Skeletal muscle satellite cell (primary cell): Measurements from ENCODE around the gene XPO6.

ENCODE experiments used
- H3K27me3 ChIP-seq: 2 replicates; pipeline ENCODE4 v1.7.0; 2013; ENCODE audit warnings: low read length; ENCODE audit not compliant: control insufficient read depth, insufficient read depth
- H3K36me3 ChIP-seq: 2 replicates; pipeline ENCODE4 v1.7.0; 2013; ENCODE audit warnings: mild to moderate bottlenecking, control low read depth, low read length; ENCODE audit not compliant: insufficient read depth
- H3K4me1 ChIP-seq: 2 replicates; pipeline ENCODE4 v1.7.0; 2013; ENCODE audit warnings: low read length; ENCODE audit not compliant: control insufficient read depth, insufficient read depth
- H3K4me2 ChIP-seq: 2 replicates; pipeline ENCODE4 v1.7.0; 2013; ENCODE audit warnings: mild to moderate bottlenecking, low read length
- H3K4me3 ChIP-seq: 2 replicates; pipeline ENCODE4 v1.7.0; 2013; ENCODE audit warnings: low read length
- H3K9ac ChIP-seq: 2 replicates; pipeline ENCODE4 v1.7.0; 2013; ENCODE audit warnings: mild to moderate bottlenecking, low read depth, low read length, moderate library complexity
- H3K9me3 ChIP-seq: replicated peaks from 2 replicates; pipeline ENCODE4 v1.7.0; 2013; ENCODE audit warnings: mild to moderate bottlenecking, control low read depth, low read length

Gene XPO6

DNA sequence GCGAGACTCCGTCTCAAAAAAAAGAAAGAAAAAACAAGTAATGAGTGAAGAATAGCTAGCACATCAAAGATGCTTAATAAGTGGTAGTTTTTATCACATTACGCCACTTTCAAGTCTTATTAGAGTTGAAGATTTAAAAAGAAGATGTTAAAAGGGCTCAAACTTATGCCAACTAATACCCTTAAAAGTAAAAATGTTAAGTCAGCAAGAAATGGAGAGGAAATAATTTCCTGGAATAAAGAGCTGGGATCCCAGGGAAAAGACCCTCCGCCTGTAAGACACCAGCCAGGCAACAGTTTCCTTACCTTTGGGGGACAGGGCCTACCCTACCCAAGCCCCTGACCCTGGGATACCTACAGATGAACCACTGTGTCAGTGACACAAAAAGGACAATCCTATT, 3.6 kb downstream of the XPO6 start:
- no peaks in the 10 kb centered on the region for H3K27me3 ChIP-seq
- peaks cover 24% of the 10 kb centered on the region for H3K4me1 ChIP-seq
- H3K9ac ChIP-seq, result no peak overlapping the region
- H3K4me2 ChIP-seq, result peak overlapping the region; percentile 58
- no peaks in the 10 kb centered on the region for H3K9me3 ChIP-seq
- no peak overlapping the region for H3K4me3 ChIP-seq
- peaks cover 54% of the 10 kb centered on the region for H3K36me3 ChIP-seq

DNA sequence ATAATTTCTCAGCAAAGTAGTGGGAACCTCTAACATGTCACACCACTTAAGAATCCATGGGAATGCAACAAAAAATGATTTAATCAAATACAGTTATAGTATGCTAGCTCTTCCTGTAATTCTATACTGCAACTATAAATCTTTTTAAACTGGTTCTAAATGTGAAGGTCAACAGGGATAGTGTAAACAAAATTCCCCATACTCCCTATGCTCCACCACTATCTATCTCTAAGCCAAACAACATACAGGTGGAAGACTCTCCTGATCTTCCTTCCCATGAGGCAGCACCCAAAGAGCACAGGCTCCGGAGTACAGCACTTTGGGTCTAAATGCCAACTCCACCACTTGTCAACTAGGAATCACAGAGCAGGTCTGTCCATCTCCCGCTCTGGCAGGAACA, 4.4 kb downstream of the XPO6 start:
- Histone ChIP-seq H3K4me2 (no peak overlapping the region), H3K9me3 (no peaks in the 10 kb centered on the region), H3K9ac (no peak overlapping the region), H3K27me3 (no peaks in the 10 kb centered on the region), H3K4me3 (no peak overlapping the region), H3K36me3 (peaks cover 61% of the 10 kb centered on the region), H3K4me1 (peaks cover 21% of the 10 kb centered on the region)

DNA sequence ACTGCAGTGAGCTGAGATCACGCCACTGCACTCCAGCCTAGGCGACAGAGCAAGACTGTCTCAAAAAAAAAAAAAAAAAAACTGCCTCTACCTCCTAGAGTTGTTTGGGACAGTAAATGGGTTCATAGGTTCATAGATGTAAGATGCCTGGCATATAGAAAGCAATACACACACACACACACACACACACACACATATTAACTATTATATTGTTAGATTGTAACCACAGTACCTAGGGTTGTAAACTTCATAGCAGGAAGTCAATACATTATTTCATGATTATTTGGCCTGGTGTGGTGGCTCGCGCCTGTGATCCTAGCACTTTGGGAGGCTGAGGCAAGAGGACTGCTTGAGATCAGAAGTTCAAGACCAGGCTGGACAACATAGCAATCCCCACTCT, 5.8 kb downstream of the XPO6 start:
- Histone ChIP-seq H3K4me1 (peaks cover 18% of the 10 kb centered on the region), H3K9me3 (no peaks in the 10 kb centered on the region), H3K4me3 (no peak overlapping the region), H3K36me3 (peaks cover 72% of the 10 kb centered on the region), H3K4me2 (no peak overlapping the region), H3K9ac (no peak overlapping the region), H3K27me3 (no peaks in the 10 kb centered on the region)

DNA sequence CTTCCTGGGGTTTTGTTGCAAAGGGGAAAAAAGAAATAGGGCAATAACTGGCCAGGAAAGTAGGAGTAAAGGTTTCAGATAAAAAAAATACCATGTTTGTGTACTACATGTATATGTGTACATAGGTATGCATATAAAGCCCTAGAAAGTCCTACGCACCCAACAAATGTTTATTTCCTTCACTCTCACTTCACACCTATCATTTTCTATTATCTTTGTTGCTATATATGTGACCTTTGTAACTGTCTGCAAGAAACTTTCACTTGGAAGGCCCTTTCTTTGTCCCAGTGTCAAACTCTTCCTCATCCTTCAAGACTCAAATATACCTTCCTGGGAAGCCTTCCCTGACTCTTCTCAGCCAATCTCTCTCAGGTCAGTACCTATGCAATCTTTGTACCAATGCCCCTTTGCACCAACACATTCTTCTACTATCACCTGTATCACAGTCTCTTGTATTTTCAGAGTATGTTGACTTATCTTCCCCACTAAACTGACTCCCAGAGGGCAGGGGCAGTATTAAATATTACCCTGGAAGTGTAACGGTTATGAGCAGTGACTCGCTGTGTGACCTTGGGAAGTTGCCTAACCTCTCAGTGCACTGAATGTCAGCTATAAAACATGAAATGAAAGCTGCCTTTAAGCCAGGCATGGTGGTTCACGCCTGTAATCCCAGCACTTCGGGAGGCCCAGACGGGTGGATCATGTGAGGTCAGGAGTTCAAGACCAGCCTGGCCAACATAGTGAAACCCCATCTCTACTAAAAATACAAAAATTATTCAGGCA, 6.5 kb downstream of the XPO6 start:
- Histone ChIP-seq H3K27me3 (no peaks in the 10 kb centered on the region), H3K36me3 (peaks cover 75% of the 10 kb centered on the region), H3K9ac (no peak overlapping the region)

DNA sequence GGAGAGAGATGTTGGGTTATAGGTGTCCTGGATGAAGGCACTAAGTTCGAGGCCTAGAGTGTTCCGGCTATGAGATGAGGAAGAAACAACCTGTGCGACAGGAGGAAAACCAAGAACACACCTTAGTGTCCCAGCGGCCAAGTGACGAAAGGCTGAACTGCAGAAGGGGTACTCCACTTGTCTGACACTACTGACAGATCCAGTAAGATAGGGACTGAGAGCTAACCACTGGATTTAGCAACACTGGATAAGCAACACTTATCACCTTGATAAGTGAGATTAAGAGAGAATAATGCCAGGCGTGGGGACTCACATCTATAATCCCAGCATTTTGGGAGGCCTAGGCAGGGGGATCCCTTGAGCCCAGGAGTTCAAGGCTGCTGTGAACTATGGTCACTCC, 7.1 kb downstream of the XPO6 start:
- Histone ChIP-seq H3K9me3 (no peaks in the 10 kb centered on the region), H3K36me3 (peaks cover 70% of the 10 kb centered on the region), H3K9ac (no peak overlapping the region), H3K4me2 (no peak overlapping the region), H3K27me3 (no peaks in the 10 kb centered on the region), H3K4me1 (peaks cover 8% of the 10 kb centered on the region), H3K4me3 (no peak overlapping the region)

More for the DNA sequence above, 6.5 kb downstream of the XPO6 start:
- H3K9me3 ChIP-seq, result no peaks in the 10 kb centered on the region
- H3K4me3 ChIP-seq, result no peak overlapping the region
- no peak overlapping the region for H3K4me2 ChIP-seq
- peaks cover 15% of the 10 kb centered on the region for H3K4me1 ChIP-seq

DNA sequence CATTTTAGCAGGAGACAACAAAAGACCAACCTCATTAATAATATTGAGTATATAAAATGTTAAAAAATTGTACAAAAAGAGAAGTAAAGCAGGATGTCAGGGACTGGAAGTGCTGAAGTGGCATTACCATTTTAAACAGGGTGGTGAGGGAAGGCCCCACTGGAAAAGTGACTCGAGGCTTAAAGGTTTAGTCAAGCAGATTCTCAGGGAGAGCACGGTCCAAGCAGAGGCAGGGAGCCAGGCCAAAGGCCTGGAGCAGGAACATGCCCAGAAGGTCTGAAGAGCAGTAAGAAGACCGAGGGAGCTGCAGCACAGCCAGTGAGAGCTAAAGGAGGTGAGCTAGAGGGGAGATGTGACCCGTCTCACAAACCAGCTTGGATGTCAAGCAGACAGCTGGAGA, 7.6 kb downstream of the XPO6 start:
- H3K36me3 ChIP-seq, result peaks cover 70% of the 10 kb centered on the region
- no peaks in the 10 kb centered on the region for H3K9me3 ChIP-seq
- H3K9ac ChIP-seq, result no peak overlapping the region
- no peaks in the 10 kb centered on the region for H3K27me3 ChIP-seq
- no peak overlapping the region for H3K4me2 ChIP-seq
- H3K4me1 ChIP-seq, result peaks cover 6% of the 10 kb centered on the region
- H3K4me3 ChIP-seq, result no peak overlapping the region

DNA sequence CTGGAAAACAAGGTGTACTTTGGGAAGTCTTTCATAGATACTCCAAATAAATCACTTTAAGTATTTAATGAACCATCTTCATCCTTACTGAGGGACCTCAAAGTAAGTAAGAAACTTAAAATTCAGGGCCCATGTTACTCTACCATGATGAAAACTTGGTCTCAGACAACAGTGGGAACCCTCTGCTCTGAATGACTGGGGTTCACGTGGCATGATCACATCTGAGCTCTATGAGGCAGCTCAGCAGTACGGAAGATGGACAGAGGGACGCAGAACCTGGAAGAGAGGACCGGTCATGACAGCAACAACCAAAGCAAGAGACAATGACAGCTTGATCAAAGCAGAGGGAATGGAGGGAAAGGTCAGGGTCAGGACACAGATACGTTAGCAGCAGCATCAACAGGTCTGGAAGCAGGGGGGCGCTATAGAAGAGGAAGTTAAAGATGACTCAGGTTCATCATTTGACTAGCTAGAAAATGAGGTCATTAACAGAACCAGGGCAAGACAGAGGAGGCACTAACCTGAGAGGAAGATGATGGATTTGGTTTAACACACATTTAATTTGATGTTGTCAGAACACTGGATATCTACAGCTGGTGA, 9.5 kb downstream of the XPO6 start:
- peaks cover 54% of the 10 kb centered on the region for H3K36me3 ChIP-seq
- no peaks in the 10 kb centered on the region for H3K4me1 ChIP-seq
- no peak overlapping the region for H3K4me3 ChIP-seq
- no peak overlapping the region for H3K9ac ChIP-seq
- H3K9me3 ChIP-seq, result no peaks in the 10 kb centered on the region
- H3K4me2 ChIP-seq, result no peak overlapping the region
- H3K27me3 ChIP-seq, result no peaks in the 10 kb centered on the region

DNA sequence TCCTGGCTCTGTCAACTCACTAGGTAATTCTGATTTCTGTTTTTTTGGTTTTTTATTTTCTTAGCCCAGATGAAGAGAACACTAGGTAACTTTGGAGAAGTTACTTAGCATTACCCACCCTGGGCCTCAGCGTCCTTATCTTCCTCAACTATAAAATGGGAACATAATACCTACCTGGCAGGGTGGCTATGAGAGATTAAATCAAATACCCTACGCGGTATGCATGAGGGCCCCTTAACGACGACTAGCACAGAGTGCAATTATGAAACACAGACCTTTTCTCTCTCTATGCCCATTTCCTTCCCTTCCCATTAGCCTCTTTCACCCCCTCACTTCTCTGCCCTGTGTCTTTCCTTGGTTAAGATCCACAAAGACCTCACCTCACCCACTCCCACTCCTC, 11.1 kb downstream of the XPO6 start:
- Histone ChIP-seq H3K27me3 (no peaks in the 10 kb centered on the region), H3K4me2 (no peak overlapping the region), H3K4me1 (peaks cover 6% of the 10 kb centered on the region), H3K36me3 (peaks cover 52% of the 10 kb centered on the region), H3K4me3 (no peak overlapping the region), H3K9me3 (no peaks in the 10 kb centered on the region), H3K9ac (no peak overlapping the region)

DNA sequence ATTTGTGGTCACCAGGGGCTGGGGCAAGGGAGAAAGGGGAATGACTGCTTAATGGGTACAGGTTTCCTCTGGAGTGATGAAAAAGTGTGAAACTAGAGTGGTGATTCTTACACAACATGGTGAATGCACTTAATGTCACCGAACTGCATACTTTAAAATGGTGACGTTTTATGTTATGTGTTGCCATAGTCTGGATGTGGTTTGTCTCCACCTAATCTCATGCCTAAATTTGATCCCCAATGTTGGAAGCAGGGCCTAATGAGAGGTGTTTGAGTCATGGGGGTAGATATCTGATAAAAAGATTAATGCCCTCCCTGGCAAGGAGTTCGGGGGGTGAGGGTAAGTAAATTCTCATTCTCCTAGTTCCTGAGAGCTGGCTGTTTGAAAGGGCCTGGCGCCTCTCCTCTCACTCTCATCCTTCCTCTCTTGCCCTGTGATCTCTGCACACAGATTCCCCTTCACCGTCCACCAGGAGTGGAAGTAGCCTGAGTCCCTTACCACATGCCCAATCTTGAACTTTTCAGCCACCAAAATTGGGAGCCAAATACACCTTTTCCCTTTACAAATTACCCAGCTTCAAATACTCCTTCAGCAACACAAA, 15.3 kb downstream of the XPO6 start:
- Histone ChIP-seq H3K4me3 (no peak overlapping the region), H3K36me3 (peaks cover 28% of the 10 kb centered on the region), H3K27me3 (no peaks in the 10 kb centered on the region), H3K4me1 (peaks cover 35% of the 10 kb centered on the region), H3K9me3 (no peaks in the 10 kb centered on the region), H3K4me2 (no peak overlapping the region), H3K9ac (no peak overlapping the region)

DNA sequence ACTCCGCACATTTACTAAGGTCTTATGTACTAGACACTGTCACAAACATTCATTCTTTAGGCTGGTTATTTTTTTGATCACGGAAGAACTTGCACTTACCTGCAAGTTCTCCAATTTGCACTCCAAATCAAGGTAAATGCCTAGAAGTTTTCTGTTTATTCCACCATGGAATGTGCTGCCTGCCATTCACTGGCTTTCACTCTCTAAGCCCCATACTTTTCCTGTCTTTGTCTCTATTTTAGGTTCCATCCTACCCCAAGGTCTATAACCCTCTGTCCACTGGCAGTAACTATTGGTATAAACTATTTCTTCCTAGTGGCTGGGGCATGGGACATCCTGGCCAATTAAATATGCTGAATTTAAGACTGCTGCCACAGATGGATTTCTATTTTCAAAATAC, 15.9 kb downstream of the XPO6 start:
- Histone ChIP-seq H3K9me3 (no peaks in the 10 kb centered on the region), H3K36me3 (peaks cover 22% of the 10 kb centered on the region), H3K9ac (no peak overlapping the region), H3K4me1 (peaks cover 35% of the 10 kb centered on the region), H3K27me3 (no peaks in the 10 kb centered on the region), H3K4me3 (no peak overlapping the region), H3K4me2 (no peak overlapping the region)

DNA sequence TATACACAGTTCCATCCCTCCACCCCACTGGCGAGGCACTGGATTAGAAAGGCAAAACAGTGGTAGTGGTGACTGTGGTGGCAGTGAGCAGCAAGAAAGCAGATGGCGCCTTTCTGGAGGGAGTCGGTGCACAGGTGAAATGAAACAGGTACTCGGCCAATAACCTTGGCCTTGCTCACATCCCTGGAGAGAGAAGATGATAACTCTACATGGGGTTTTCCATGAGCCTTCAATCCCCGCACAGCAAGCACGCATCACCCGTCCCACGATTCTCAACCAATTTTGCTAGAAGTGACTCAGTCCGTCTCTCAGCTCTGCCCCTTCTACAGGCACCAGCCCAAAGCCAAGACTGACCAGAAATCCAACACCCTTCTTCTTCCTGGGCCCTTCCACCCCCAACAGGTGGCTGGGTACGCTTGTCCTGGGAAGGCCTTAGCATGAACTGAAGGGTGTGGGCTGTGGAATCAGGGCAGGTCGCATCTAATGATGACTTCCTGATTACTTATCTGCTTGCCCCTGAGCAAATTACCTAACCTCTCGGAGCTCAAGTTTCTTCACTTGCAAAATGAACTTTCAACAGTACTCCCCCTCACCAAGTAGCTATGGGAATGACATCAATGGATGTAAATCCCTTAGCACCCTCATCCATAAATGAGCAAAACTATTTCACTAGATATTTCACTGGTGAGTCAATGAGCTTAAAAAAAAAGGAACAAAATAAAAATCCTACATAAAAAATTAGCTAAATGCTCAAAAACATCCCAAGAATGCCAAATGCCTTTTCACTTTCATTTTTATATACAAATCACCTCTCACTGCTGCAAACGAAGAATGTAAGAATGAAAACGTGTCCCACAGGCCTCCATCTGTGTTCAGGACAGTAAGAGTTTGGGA, 18.0 kb downstream of the XPO6 start:
- Histone ChIP-seq H3K4me3 (peak overlapping the region; percentile 50), H3K9ac (peak overlapping the region; percentile 56), H3K4me2 (peak overlapping the region; percentile 74), H3K9me3 (no peaks in the 10 kb centered on the region), H3K27me3 (no peaks in the 10 kb centered on the region), H3K36me3 (peaks cover 20% of the 10 kb centered on the region), H3K4me1 (peaks cover 43% of the 10 kb centered on the region)
